GM20431 (cell line): ENCODE results near the gene DMBT1.

Experiments used
- in situ Hi-C: fragments of 300-500 bp; cut with MseI, MboI; formaldehyde crosslinking; loops from one replicate; pipeline ENCODE4 v1.15.0; 2020; ENCODE audit warnings: low sequenced_read_pairs; ENCODE audit not compliant: unreplicated experiment

The DMBT1 gene

GRCh38 chr10:122560279-122560804 lies at the start of gene DMBT1:
Gene DMBT1, plus strand, starts transcription at chr10:122560754. Its CDS starts 17 bp downstream, at chr10:122560771.
- in situ Hi-C loops, result no loop called here

- in situ Hi-C loops, result no loop called here
Observed at GRCh38 chr10:122513053-122513452, 47.5 kb upstream of the DMBT1 start.

- in situ Hi-C loops, result no loop called here
Observed at GRCh38 chr10:122514045-122514840, 46.3 kb upstream of the DMBT1 start.

- in situ Hi-C loops, result no loop called here
Observed at GRCh38 chr10:122515022-122515424, 45.5 kb upstream of the DMBT1 start.

GRCh38 chr10:122515588-122516231 lies 44.8 kb upstream of the DMBT1 start:
- in situ Hi-C loops, result no loop called here

GRCh38 chr10:122516734-122517133 lies 43.8 kb upstream of the DMBT1 start:
- in situ Hi-C loops, result no loop called here

GRCh38 chr10:122519144-122519543 lies 41.4 kb upstream of the DMBT1 start:
- in situ Hi-C loops, result no loop called here

- in situ Hi-C loops, result no loop called here
Observed at GRCh38 chr10:122519873-122520272, 40.7 kb upstream of the DMBT1 start.

- in situ Hi-C loops, result no loop called here
Observed at GRCh38 chr10:122521011-122521410, 39.5 kb upstream of the DMBT1 start.

- in situ Hi-C loops, result no loop called here
Observed at GRCh38 chr10:122524811-122525210, 35.7 kb upstream of the DMBT1 start.

- in situ Hi-C loops, result no loop called here
Observed at GRCh38 chr10:122525788-122526187, 34.8 kb upstream of the DMBT1 start.

GRCh38 chr10:122526892-122527291 lies 33.7 kb upstream of the DMBT1 start:
- in situ Hi-C loops, result no loop called here

- in situ Hi-C loops, result no loop called here
Observed at GRCh38 chr10:122530177-122530576, 30.4 kb upstream of the DMBT1 start.

- in situ Hi-C loops, result no loop called here
Observed at GRCh38 chr10:122531261-122531660, 29.3 kb upstream of the DMBT1 start.

- in situ Hi-C loops, result no loop called here
Observed at GRCh38 chr10:122531939-122532338, 28.6 kb upstream of the DMBT1 start.

GRCh38 chr10:122532601-122533296 lies 27.8 kb upstream of the DMBT1 start:
- in situ Hi-C loops, result no loop called here

- in situ Hi-C loops, result no loop called here
Observed at GRCh38 chr10:122537545-122537944, 23.0 kb upstream of the DMBT1 start.

- in situ Hi-C loops, result no loop called here
Observed at GRCh38 chr10:122541541-122542002, 19.0 kb upstream of the DMBT1 start.

- in situ Hi-C loops, result no loop called here
Observed at GRCh38 chr10:122543676-122544445, 16.7 kb upstream of the DMBT1 start.

- in situ Hi-C loops, result no loop called here
Observed at GRCh38 chr10:122544493-122544892, 16.1 kb upstream of the DMBT1 start.
